ENCODE data around the gene LRRK1.

The LRRK1 gene

DNA sequence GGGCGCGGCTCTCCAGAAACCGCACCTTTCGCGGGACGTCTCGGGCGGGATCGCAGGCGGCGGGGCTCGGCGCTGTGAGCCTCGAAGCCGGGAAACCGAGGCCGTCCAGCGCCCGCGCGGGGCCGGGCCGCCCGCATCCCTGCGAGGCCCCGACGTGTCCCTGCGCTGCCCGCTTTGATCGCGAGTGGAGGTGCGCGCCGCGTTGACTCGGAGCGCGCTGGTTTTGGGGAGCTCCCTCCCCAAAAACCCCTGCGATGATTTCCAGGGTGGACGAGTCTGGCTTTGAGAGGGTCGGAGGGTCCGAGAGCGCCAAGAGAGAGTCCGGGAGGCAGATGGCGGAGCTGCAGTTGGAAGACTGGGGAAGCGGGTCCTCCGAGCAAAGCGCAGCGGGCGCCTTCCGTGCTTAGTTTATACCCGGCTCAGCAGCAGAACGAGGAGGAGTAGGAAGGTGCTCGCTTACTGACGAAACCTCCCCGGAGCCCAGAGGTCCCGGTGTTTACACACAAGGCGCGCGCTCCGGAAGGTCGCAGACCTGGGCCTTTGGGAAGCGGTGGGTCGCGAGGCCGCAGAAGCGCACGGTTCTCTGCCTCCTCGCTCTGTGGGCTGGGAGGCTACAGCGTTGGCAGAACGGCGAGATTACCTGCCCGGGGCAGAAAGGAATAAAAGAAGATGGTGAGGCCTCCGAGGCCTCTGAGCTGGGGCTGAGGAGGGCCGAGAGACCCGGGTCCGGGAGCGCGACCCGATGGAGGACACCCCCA, 38.8 kb upstream of the LRRK1 start:
- H3K4me3 ChIP-seq (replicated peaks; ENCODE audit: low read depth, low read length), result no peak overlapping the region

DNA sequence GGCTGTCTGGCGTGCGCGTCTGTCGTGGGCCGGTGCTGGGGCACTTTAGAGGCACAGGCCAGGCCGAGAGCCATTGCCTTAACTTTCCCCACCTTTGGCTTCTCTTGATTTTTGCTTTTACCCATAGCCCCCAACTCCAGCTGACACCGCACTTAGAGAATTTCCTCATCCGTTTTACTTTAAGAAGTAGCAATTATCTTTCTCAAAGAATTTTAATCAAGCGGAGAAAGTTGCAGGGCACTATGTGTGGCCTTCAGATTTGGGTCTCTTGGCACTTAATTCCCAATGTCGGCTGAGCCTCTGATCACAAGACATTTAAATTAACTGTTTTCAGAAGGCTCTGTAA, 38.3 kb upstream of the LRRK1 start:
- TF ChIP-seq, protein P1, sequence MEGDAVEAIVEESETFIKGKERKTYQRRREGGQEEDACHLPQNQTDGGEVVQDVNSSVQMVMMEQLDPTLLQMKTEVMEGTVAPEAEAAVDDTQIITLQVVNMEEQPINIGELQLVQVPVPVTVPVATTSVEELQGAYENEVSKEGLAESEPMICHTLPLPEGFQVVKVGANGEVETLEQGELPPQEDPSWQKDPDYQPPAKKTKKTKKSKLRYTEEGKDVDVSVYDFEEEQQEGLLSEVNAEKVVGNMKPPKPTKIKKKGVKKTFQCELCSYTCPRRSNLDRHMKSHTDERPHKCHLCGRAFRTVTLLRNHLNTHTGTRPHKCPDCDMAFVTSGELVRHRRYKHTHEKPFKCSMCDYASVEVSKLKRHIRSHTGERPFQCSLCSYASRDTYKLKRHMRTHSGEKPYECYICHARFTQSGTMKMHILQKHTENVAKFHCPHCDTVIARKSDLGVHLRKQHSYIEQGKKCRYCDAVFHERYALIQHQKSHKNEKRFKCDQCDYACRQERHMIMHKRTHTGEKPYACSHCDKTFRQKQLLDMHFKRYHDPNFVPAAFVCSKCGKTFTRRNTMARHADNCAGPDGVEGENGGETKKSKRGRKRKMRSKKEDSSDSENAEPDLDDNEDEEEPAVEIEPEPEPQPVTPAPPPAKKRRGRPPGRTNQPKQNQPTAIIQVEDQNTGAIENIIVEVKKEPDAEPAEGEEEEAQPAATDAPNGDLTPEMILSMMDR (IDR thresholded peaks at IDR 0.05; ENCODE audit: insufficient read depth, low read length, poor library complexity, severe bottlenecking), result no peak
- Histone ChIP-seq H3K4me3 (replicated peaks; ENCODE audit: low read depth, low read length) (no peak overlapping the region), H3K27me3 (replicated peaks; ENCODE audit: control insufficient read depth, insufficient read depth, low read length) (peaks cover 2% of the 10 kb centered on the region), H3K36me3 (ENCODE audit: control insufficient read depth, insufficient read depth, low read length) (no peaks in the 10 kb centered on the region)
- DNase-seq (ENCODE audit: extremely low read depth, insufficient read length), result no peak

More for the DNA sequence above, 38.8 kb upstream of the LRRK1 start:
- TF ChIP-seq, protein P1 (IDR thresholded peaks at IDR 0.05; ENCODE audit: insufficient read depth, low read length, poor library complexity, severe bottlenecking), result no peak
- H3K36me3 ChIP-seq (ENCODE audit: control insufficient read depth, insufficient read depth, low read length), result no peaks in the 10 kb centered on the region
- H3K27me3 ChIP-seq (replicated peaks; ENCODE audit: control insufficient read depth, insufficient read depth, low read length), result peaks cover 2% of the 10 kb centered on the region
- no peak for DNase-seq (ENCODE audit: extremely low read depth, insufficient read length)

DNA sequence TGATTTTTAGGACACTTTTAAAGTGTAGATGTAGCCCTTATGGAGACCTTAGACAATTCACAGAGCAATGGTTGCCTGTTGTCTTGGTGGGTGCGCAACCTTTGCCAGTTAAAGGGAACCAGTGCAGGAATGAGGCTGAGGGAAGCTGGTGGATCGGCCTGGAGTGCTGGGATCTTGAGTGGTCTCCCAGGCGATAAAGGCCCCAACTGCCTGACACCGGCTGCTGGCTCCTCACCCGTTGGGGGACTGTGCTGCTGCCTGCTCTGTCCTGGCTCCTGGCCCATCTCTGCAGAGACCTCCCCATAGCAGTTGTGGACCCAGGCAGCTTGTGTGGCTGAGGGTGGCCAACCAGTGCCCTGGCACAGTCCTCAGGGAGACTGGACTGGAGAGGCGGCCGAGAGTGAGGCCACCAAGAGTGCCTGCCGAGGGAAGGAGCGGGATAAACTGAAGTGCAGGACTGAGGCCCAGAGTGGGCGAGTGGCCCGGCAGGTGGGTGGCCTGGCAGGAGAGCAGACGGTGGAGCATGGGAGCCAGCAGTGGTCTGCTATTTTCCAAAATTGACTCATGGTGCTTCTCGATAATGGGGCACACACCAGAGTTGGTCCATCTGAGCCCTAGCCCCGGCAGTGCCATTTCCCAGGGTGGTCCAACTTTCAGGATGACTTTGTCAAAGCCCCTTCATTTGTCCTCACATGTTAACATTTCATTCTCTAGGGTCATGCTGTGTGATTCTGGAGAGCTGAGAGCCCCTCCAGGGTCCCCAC, 37.4 kb upstream of the LRRK1 start:
- peaks cover 3% of the 10 kb centered on the region for H3K27me3 ChIP-seq (replicated peaks; ENCODE audit: control insufficient read depth, insufficient read depth, low read length)
- no peaks in the 10 kb centered on the region for H3K36me3 ChIP-seq (ENCODE audit: control insufficient read depth, insufficient read depth, low read length)
- no peak for DNase-seq (ENCODE audit: extremely low read depth, insufficient read length)
- no peak overlapping the region for H3K4me3 ChIP-seq (replicated peaks; ENCODE audit: low read depth, low read length)
- TF ChIP-seq, protein P1 (IDR thresholded peaks at IDR 0.05; ENCODE audit: insufficient read depth, low read length, poor library complexity, severe bottlenecking), result no peak

DNA sequence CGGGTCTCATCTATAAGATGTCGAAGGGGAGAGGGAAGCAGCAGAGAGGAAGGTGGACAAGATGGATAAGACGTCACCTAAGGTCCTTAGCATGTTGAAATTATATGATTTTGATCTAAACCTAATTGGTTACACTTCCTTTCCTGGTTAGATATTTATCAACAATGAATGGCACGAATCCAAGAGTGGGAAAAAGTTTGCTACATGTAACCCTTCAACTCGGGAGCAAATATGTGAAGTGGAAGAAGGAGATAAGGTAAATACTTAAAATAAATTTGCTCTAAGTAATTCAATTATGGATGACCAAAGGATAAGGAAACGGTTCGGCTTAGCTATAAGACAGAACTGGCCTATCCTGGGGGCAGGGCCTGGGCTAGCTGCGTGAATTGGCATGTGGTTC, 34.0 kb upstream of the LRRK1 start:
- TF ChIP-seq, protein P1 (IDR thresholded peaks at IDR 0.05; ENCODE audit: insufficient read depth, low read length, poor library complexity, severe bottlenecking), result no peak
- no peak for DNase-seq (ENCODE audit: extremely low read depth, insufficient read length)
- no peak overlapping the region for H3K4me3 ChIP-seq (replicated peaks; ENCODE audit: low read depth, low read length)
- no peaks in the 10 kb centered on the region for H3K36me3 ChIP-seq (ENCODE audit: control insufficient read depth, insufficient read depth, low read length)
- H3K27me3 ChIP-seq (replicated peaks; ENCODE audit: control insufficient read depth, insufficient read depth, low read length), result peaks cover 3% of the 10 kb centered on the region; the same call in 1 of the 2 replicates

DNA sequence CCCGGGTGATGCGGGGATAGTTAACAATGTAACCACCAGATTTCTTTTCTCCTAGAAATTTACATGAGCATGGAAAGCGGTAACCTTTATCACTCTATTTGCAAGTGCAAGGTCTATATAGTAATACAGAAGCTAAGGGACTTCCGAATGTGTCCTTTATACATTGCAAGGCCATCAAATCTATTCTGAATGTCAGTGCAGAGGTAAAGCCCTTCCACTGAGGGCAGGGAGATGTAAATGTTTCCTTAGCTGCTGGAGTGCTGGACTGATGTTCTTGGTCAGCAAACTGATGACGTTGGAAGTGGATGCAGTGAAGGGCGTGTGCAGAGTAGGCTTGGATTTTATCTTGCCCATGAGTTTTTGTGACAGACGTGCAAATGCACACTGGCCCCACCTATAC, 33.3 kb upstream of the LRRK1 start:
- DNase-seq (ENCODE audit: extremely low read depth, insufficient read length), result no peak
- H3K27me3 ChIP-seq (replicated peaks; ENCODE audit: control insufficient read depth, insufficient read depth, low read length), result peaks cover 3% of the 10 kb centered on the region
- no peaks in the 10 kb centered on the region for H3K36me3 ChIP-seq (ENCODE audit: control insufficient read depth, insufficient read depth, low read length)
- H3K4me3 ChIP-seq (replicated peaks; ENCODE audit: low read depth, low read length), result no peak overlapping the region
- TF ChIP-seq, protein P1 (IDR thresholded peaks at IDR 0.05; ENCODE audit: insufficient read depth, low read length, poor library complexity, severe bottlenecking), result no peak

Measured in GM06990 (cell line).